ENCODE data around the gene UBA1.

UBA1 gene

DNA sequence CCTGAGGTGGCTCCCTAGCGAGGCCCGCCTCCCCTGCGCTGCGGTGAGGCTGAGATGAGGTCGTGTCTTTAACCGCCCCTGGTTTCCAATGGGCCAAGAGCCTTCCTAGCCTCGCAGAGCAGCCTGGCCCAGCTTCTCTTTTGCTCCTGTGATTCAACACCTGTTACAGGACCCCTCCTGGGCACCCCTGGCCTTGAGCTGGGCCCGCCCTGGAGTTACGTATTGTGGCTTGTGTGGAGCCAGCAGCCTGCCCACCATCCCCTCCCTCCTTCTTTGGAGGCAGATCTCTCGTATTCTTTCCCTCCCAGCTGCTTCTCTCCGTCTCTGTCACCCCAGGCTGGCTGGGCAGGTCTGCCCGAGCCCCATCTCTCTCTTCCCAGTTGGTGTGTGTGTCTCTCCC, 19.3 kb upstream of the UBA1 start:
- no peak for DNase-seq
- H3K14ac ChIP-seq (ENCODE audit: low read length in 2 of 2), result no peak overlapping the region
- H3K27ac ChIP-seq (ENCODE audit: low read length, poor library complexity, severe bottlenecking), result no peak overlapping the region
- H4K8ac ChIP-seq (ENCODE audit: low read length), result no peak overlapping the region
- no peak overlapping the region for H2AFZ ChIP-seq (ENCODE audit: low read depth, low read length)
- WGBS, result 98% methylated on average over 12 of the region's 12 CpGs
- no peak overlapping the region for H3K4me2 ChIP-seq (ENCODE audit: low read length, poor library complexity, severe bottlenecking)
- no peak overlapping the region for H2BK5ac ChIP-seq (ENCODE audit: low read depth, low read length, poor library complexity, severe bottlenecking)
- H3K9ac ChIP-seq (ENCODE audit: low read length), result no peak overlapping the region
- H3K4ac ChIP-seq (ENCODE audit: low read depth in 1 of 2, low read length in 2 of 2), result no peak overlapping the region
- no peak overlapping the region for H3K23ac ChIP-seq (ENCODE audit: low read length in 2 of 2)
- H3K4me3 ChIP-seq (ENCODE audit: insufficient read depth in 1 of 2, low read depth in 1 of 2, low read length in 2 of 2), result no peak overlapping the region
- H2BK12ac ChIP-seq (ENCODE audit: low read length in 2 of 2), result no peak overlapping the region
- H2BK15ac ChIP-seq (ENCODE audit: low read depth, poor library complexity, severe bottlenecking), result no peak overlapping the region
- H2AK5ac ChIP-seq (ENCODE audit: low read length, severe bottlenecking), result no peak overlapping the region
- H3K18ac ChIP-seq (ENCODE audit: low read depth in 1 of 2, low read length in 2 of 2), result no peak overlapping the region
- no peaks in the 10 kb centered on the region for H3K9me3 ChIP-seq (ENCODE audit: control insufficient read depth, low read length)
- H2BK120ac ChIP-seq (ENCODE audit: low read depth, low read length), result no peak overlapping the region
- peaks cover 49% of the 10 kb centered on the region for H3K79me1 ChIP-seq (replicated peaks; ENCODE audit: low read length, poor library complexity, severe bottlenecking)
- no peak overlapping the region for H4K91ac ChIP-seq (ENCODE audit: low read length)
- H3K27me3 ChIP-seq (ENCODE audit: control insufficient read depth in 1 of 2, insufficient read depth in 1 of 2, low read length in 2 of 2), result peaks cover 0 to 49% of the 10 kb centered on the region in 2 experiments
- peaks cover 3% of the 10 kb centered on the region for H3K4me1 ChIP-seq (ENCODE audit: control insufficient read depth, insufficient read depth, low read depth, low read length)
- peaks cover 64 to 95% of the 10 kb centered on the region in 2 experiments for H3K36me3 ChIP-seq (ENCODE audit: control insufficient read depth in 1 of 2, insufficient read depth in 2 of 2, low read depth in 1 of 2, low read length in 2 of 2)

DNA sequence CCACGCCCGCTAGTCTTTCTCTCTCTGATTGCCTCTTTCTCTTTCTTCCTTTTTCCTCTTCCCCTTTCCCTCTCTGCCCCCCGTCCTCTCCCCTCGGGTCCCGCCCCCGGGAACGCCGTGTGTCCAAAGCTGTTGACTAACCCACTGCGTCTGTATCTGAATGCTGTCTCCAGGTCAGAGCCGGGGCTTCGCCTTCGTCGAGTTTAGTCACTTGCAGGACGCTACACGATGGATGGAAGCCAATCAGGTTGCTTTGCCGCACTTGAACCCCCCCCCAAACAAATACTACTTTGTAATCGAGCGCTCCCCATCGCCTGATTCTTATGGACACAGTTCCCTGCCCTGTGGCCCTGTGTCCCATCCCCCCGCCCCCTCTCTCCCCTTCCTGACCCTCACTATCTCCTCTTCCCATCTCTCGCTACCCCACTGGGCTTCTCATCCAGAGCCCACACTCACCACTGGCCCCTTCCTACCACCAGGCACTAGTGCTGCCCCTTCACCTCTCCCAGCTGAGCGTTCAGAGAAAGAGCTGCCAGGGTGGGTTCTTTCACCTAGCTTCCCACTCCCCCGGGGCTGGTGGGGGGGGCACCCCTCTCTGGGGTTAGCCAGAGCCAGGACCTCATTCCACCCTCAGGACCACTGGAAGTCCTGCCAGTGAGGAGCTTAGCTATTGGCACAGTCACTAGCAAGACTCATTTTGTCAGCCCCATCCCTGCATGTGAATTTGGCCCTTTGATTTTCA, 18.6 kb upstream of the UBA1 start:
- no peak overlapping the region for H2BK12ac ChIP-seq (ENCODE audit: low read length in 2 of 2)
- H2BK120ac ChIP-seq (ENCODE audit: low read depth, low read length), result no peak overlapping the region
- no peak overlapping the region for H2AK5ac ChIP-seq (ENCODE audit: low read length, severe bottlenecking)
- H2BK15ac ChIP-seq (ENCODE audit: low read depth, poor library complexity, severe bottlenecking), result no peak overlapping the region
- no peak overlapping the region for H3K14ac ChIP-seq (ENCODE audit: low read length in 2 of 2)
- H3K36me3 ChIP-seq (ENCODE audit: control insufficient read depth in 1 of 2, insufficient read depth in 2 of 2, low read depth in 1 of 2, low read length in 2 of 2), result peaks cover 67 to 95% of the 10 kb centered on the region in 2 experiments
- H3K18ac ChIP-seq (ENCODE audit: low read depth in 1 of 2, low read length in 2 of 2), result no peak overlapping the region
- no peak overlapping the region for H2BK5ac ChIP-seq (ENCODE audit: low read depth, low read length, poor library complexity, severe bottlenecking)
- 96% methylated on average over 23 of the region's 23 CpGs for WGBS
- H2AFZ ChIP-seq (ENCODE audit: low read depth, low read length), result no peak overlapping the region
- H3K4me1 ChIP-seq (ENCODE audit: control insufficient read depth, insufficient read depth, low read depth, low read length), result peaks cover 3% of the 10 kb centered on the region
- H3K27ac ChIP-seq (ENCODE audit: low read length, poor library complexity, severe bottlenecking), result no peak overlapping the region
- H3K79me1 ChIP-seq (replicated peaks; ENCODE audit: low read length, poor library complexity, severe bottlenecking), result peaks cover 46% of the 10 kb centered on the region
- no peak overlapping the region for H3K9ac ChIP-seq (ENCODE audit: low read length)
- H4K8ac ChIP-seq (ENCODE audit: low read length), result no peak overlapping the region
- H3K9me3 ChIP-seq (ENCODE audit: control insufficient read depth, low read length), result no peaks in the 10 kb centered on the region
- DNase-seq, result no peak
- H4K91ac ChIP-seq (ENCODE audit: low read length), result no peak overlapping the region
- no peak overlapping the region for H3K4me2 ChIP-seq (ENCODE audit: low read length, poor library complexity, severe bottlenecking)
- peaks cover 0 to 45% of the 10 kb centered on the region in 2 experiments for H3K27me3 ChIP-seq (ENCODE audit: control insufficient read depth in 1 of 2, insufficient read depth in 1 of 2, low read length in 2 of 2)
- H3K4me3 ChIP-seq (ENCODE audit: insufficient read depth in 1 of 2, low read depth in 1 of 2, low read length in 2 of 2), result no peak overlapping the region
- no peak overlapping the region for H3K4ac ChIP-seq (ENCODE audit: low read depth in 1 of 2, low read length in 2 of 2)
- no peak overlapping the region for H3K23ac ChIP-seq (ENCODE audit: low read length in 2 of 2)

DNA sequence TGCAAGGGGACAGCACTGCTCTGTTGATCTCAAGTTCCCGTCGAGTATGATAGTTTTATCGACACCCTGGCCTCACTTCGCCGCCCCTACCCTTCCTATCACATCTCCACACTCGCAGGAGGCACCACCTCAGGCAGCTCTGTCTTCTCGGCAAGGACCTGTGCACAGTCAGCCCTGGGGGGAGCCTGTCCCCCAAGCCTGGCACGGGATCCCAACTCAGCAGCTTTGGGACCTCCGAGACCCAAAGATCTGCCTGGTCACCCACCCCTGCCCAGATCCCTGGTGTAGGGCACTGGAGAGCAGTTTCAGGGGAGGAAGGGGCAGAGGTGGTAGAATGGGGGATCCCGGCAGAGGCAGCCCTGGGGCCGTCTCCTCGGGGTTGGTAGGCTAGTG, 18.0 kb upstream of the UBA1 start:
- 98% methylated on average over 10 of the region's 12 CpGs for WGBS
- H3K18ac ChIP-seq (ENCODE audit: low read depth in 1 of 2, low read length in 2 of 2), result no peak overlapping the region
- no peak overlapping the region for H4K91ac ChIP-seq (ENCODE audit: low read length)
- H2BK120ac ChIP-seq (ENCODE audit: low read depth, low read length), result no peak overlapping the region
- no peak overlapping the region for H3K4me3 ChIP-seq (ENCODE audit: insufficient read depth in 1 of 2, low read depth in 1 of 2, low read length in 2 of 2)
- H3K27ac ChIP-seq (ENCODE audit: low read length, poor library complexity, severe bottlenecking), result no peak overlapping the region
- no peak overlapping the region for H2BK12ac ChIP-seq (ENCODE audit: low read length in 2 of 2)
- no peak overlapping the region for H3K23ac ChIP-seq (ENCODE audit: low read length in 2 of 2)
- no peaks in the 10 kb centered on the region for H3K9me3 ChIP-seq (ENCODE audit: control insufficient read depth, low read length)
- no peak overlapping the region for H3K9ac ChIP-seq (ENCODE audit: low read length)
- no peak overlapping the region for H2BK5ac ChIP-seq (ENCODE audit: low read depth, low read length, poor library complexity, severe bottlenecking)
- peaks cover 0 to 44% of the 10 kb centered on the region in 2 experiments for H3K27me3 ChIP-seq (ENCODE audit: control insufficient read depth in 1 of 2, insufficient read depth in 1 of 2, low read length in 2 of 2)
- H4K8ac ChIP-seq (ENCODE audit: low read length), result no peak overlapping the region
- no peak overlapping the region for H2AK5ac ChIP-seq (ENCODE audit: low read length, severe bottlenecking)
- peaks cover 71 to 95% of the 10 kb centered on the region in 2 experiments for H3K36me3 ChIP-seq (ENCODE audit: control insufficient read depth in 1 of 2, insufficient read depth in 2 of 2, low read depth in 1 of 2, low read length in 2 of 2)
- H3K79me1 ChIP-seq (replicated peaks; ENCODE audit: low read length, poor library complexity, severe bottlenecking), result peaks cover 42% of the 10 kb centered on the region
- no peak overlapping the region for H2BK15ac ChIP-seq (ENCODE audit: low read depth, poor library complexity, severe bottlenecking)
- DNase-seq, result no peak
- no peak overlapping the region for H3K4ac ChIP-seq (ENCODE audit: low read depth in 1 of 2, low read length in 2 of 2)
- no peak overlapping the region for H3K4me2 ChIP-seq (ENCODE audit: low read length, poor library complexity, severe bottlenecking)
- no peak overlapping the region for H2AFZ ChIP-seq (ENCODE audit: low read depth, low read length)
- H3K14ac ChIP-seq (ENCODE audit: low read length in 2 of 2), result no peak overlapping the region
- peaks cover 3% of the 10 kb centered on the region for H3K4me1 ChIP-seq (ENCODE audit: control insufficient read depth, insufficient read depth, low read depth, low read length)

DNA sequence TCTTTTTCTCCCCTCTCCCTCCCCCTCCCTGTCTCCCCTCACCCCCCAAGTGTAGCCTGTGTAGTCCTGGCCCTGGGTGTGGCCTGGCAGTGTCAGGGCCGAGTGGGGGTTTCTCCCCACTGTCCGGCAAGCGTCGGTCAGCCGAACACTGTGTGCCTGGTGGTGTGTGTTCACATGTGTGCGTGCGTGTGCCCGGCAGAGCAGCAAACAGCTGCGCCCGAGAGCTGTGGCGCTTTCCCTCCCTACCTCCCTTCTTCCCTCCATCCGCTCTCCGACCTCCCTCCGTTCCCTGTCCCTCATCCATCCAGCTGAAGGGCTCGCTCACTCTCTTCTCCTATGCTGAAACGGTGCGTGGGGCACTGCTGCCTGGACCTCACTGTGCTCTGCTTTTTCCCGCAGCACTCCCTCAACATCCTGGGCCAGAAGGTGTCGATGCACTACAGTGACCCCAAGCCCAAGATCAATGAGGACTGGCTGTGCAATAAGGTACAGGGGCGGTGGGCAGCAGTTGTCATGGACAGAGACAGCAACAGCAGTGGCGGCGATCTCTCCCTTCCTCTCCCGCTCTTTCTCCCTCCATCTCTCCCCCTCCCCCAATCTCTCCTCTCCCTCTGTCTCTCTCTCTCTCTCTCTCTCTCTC, 17.4 kb upstream of the UBA1 start:
- Histone ChIP-seq H3K23ac (ENCODE audit: low read length in 2 of 2) (no peak overlapping the region), H3K27ac (ENCODE audit: low read length, poor library complexity, severe bottlenecking) (no peak overlapping the region), H3K18ac (ENCODE audit: low read depth in 1 of 2, low read length in 2 of 2) (no peak overlapping the region), H2BK15ac (ENCODE audit: low read depth, poor library complexity, severe bottlenecking) (no peak overlapping the region), H2AK5ac (ENCODE audit: low read length, severe bottlenecking) (no peak overlapping the region), H3K9me3 (ENCODE audit: control insufficient read depth, low read length) (no peaks in the 10 kb centered on the region), H3K4me2 (ENCODE audit: low read length, poor library complexity, severe bottlenecking) (no peak overlapping the region), H3K9ac (ENCODE audit: low read length) (no peak overlapping the region), H3K36me3 (ENCODE audit: control insufficient read depth in 1 of 2, insufficient read depth in 2 of 2, low read depth in 1 of 2, low read length in 2 of 2) (peaks cover 76 to 95% of the 10 kb centered on the region in 2 experiments), H2BK120ac (ENCODE audit: low read depth, low read length) (no peak overlapping the region), H3K27me3 (ENCODE audit: control insufficient read depth in 1 of 2, insufficient read depth in 1 of 2, low read length in 2 of 2) (peaks cover 0 to 46% of the 10 kb centered on the region in 2 experiments), H2BK12ac (ENCODE audit: low read length in 2 of 2) (no peak overlapping the region), H3K4me1 (ENCODE audit: control insufficient read depth, insufficient read depth, low read depth, low read length) (peaks cover 3% of the 10 kb centered on the region), H4K8ac (ENCODE audit: low read length) (no peak overlapping the region), H2BK5ac (ENCODE audit: low read depth, low read length, poor library complexity, severe bottlenecking) (no peak overlapping the region), H3K14ac (ENCODE audit: low read length in 2 of 2) (no peak overlapping the region), H2AFZ (ENCODE audit: low read depth, low read length) (no peak overlapping the region), H3K4me3 (ENCODE audit: insufficient read depth in 1 of 2, low read depth in 1 of 2, low read length in 2 of 2) (no peak overlapping the region), H4K91ac (ENCODE audit: low read length) (no peak overlapping the region), H3K4ac (ENCODE audit: low read depth in 1 of 2, low read length in 2 of 2) (no peak overlapping the region), H3K79me1 (replicated peaks; ENCODE audit: low read length, poor library complexity, severe bottlenecking) (peaks cover 42% of the 10 kb centered on the region)
- DNase-seq, result no peak
- 97% methylated on average over 19 of the region's 23 CpGs for WGBS
